ENCODE results near the gene ELAC2. TPM values are rescaled to one million over a fixed set of nuclear protein-coding genes. Genes with fewer than 3 reads are reported as not detected.

ELAC2 gene
- polyA plus RNA-seq, 1 donor (not counting 4 experiments of a cell fraction or from before 2014, with no cell fraction given): 78.7 TPM

GRCh38 chr17:13038931-13039665, 21.3 kb upstream of the ELAC2 start:
- FAIRE-seq: no peak
- no peak overlapping the region for H3K27ac ChIP-seq (ENCODE audit: control insufficient read depth, insufficient read depth, low read length)
- dilution Hi-C loops (cut with MboI; ENCODE audit: extremely low pct_ligation_motif_present, low sequenced_read_pairs): no loop called here
- H3K9me3 ChIP-seq (ENCODE audit: control insufficient read depth, low read depth, low read length): no peaks in the 10 kb centered on the region
- H3K36me3 ChIP-seq (ENCODE audit: control insufficient read depth in 2 of 2, extremely low read depth in 1 of 2, insufficient read depth in 2 of 2, low read length in 2 of 2): no peaks in the 10 kb centered on the region
- no peaks in the 10 kb centered on the region for H3K9me1 ChIP-seq (ENCODE audit: control insufficient read depth, extremely low read depth, insufficient read depth, low read length)
- H3K9ac ChIP-seq (ENCODE audit: control insufficient read depth, extremely low read depth, insufficient read depth, low read length): no peak overlapping the region
- no peak for DNase-seq (ENCODE audit: low read depth, low spot score)
- TF ChIP-seq CTCF (optimal IDR thresholded peaks at IDR 0.05 in 1 of 3, IDR thresholded peaks at IDR 0.05 in 1 of 3, conservative IDR thresholded peaks at IDR 0.05 in 1 of 3; ENCODE audit: extremely low read depth in 1 of 3, insufficient read depth in 2 of 3, low read length in 3 of 3): no peak
- no peak for TF ChIP-seq EZH2 (IDR thresholded peaks at IDR 0.05; ENCODE audit: low read length)
- H3K4me2 ChIP-seq (ENCODE audit: control insufficient read depth, extremely low read depth, insufficient read depth, low read depth, low read length): no peak overlapping the region
- H4K20me1 ChIP-seq (ENCODE audit: control insufficient read depth, extremely low read depth, insufficient read depth, low read length): no peaks in the 10 kb centered on the region
- H3K4me1 ChIP-seq (ENCODE audit: control insufficient read depth, extremely low read depth, insufficient read depth, low read length): no peaks in the 10 kb centered on the region
- H3K27me3 ChIP-seq (ENCODE audit: control insufficient read depth, extremely low read depth, insufficient read depth, low read length): no peaks in the 10 kb centered on the region
- no peaks in the 10 kb centered on the region for H3K79me2 ChIP-seq (ENCODE audit: control insufficient read depth, insufficient read depth, low read length)
- no peak overlapping the region for H2AFZ ChIP-seq (ENCODE audit: control insufficient read depth, low read length)
- no peak overlapping the region for H3K4me3 ChIP-seq (ENCODE audit: control insufficient read depth in 2 of 3, extremely low read depth in 1 of 3, insufficient read depth in 2 of 3, low read depth in 1 of 3, low read length in 3 of 3)

- FAIRE-seq (no peak), DNase-seq (ENCODE audit: low read depth, low spot score) (no peak)
- Histone ChIP-seq H3K4me3 (ENCODE audit: control insufficient read depth in 2 of 3, extremely low read depth in 1 of 3, insufficient read depth in 2 of 3, low read depth in 1 of 3, low read length in 3 of 3) (no peak overlapping the region), H3K9me3 (ENCODE audit: control insufficient read depth, low read depth, low read length) (no peaks in the 10 kb centered on the region), H3K27me3 (ENCODE audit: control insufficient read depth, extremely low read depth, insufficient read depth, low read length) (no peaks in the 10 kb centered on the region), H3K79me2 (ENCODE audit: control insufficient read depth, insufficient read depth, low read length) (no peaks in the 10 kb centered on the region), H3K36me3 (ENCODE audit: control insufficient read depth in 2 of 2, extremely low read depth in 1 of 2, insufficient read depth in 2 of 2, low read length in 2 of 2) (no peaks in the 10 kb centered on the region), H2AFZ (ENCODE audit: control insufficient read depth, low read length) (no peak overlapping the region), H3K4me2 (ENCODE audit: control insufficient read depth, extremely low read depth, insufficient read depth, low read depth, low read length) (no peak overlapping the region), H3K27ac (ENCODE audit: control insufficient read depth, insufficient read depth, low read length) (no peak overlapping the region), H3K4me1 (ENCODE audit: control insufficient read depth, extremely low read depth, insufficient read depth, low read length) (no peaks in the 10 kb centered on the region), H3K9me1 (ENCODE audit: control insufficient read depth, extremely low read depth, insufficient read depth, low read length) (no peaks in the 10 kb centered on the region), H3K9ac (ENCODE audit: control insufficient read depth, extremely low read depth, insufficient read depth, low read length) (no peak overlapping the region), H4K20me1 (ENCODE audit: control insufficient read depth, extremely low read depth, insufficient read depth, low read length) (no peaks in the 10 kb centered on the region)
- dilution Hi-C loops (cut with MboI; ENCODE audit: extremely low pct_ligation_motif_present, low sequenced_read_pairs): no loop called here
- no peak for TF ChIP-seq CTCF (optimal IDR thresholded peaks at IDR 0.05 in 1 of 3, IDR thresholded peaks at IDR 0.05 in 1 of 3, conservative IDR thresholded peaks at IDR 0.05 in 1 of 3; ENCODE audit: extremely low read depth in 1 of 3, insufficient read depth in 2 of 3, low read length in 3 of 3)
- no peak for TF ChIP-seq EZH2 (IDR thresholded peaks at IDR 0.05; ENCODE audit: low read length)
Observed at GRCh38 chr17:13036751-13037150, 18.9 kb upstream of the ELAC2 start.
